Pancreas (tissue), 10 donors: Measurements from ENCODE around the gene UMPS. TPM values are rescaled to one million over a fixed set of nuclear protein-coding genes. Genes with fewer than 3 reads are reported as not detected.

Experiments
- ATAC-seq, 4 donors: fragments of 200-7000 bp; cut with Tn5 transposase; one replicate each; pipeline versions ENCODE4 v1.8.0 to v1.9.1; 2020; ENCODE audit warnings: mild to moderate bottlenecking in 4 of 4, moderate library complexity in 4 of 4
- DNase-seq, 6 donors: peaks; one replicate each; pipeline ENCODE4 v3.0.0-alpha.2; 2020
- FAIRE-seq: peaks from 2 replicates; lab custom pipeline; 2012; peaks lifted over from hg19 to GRCh38; lab: Jason Lieb, UNC
- H3K27ac ChIP-seq, 4 donors: fragments of 200-600 bp; sonication (generic); 1 replicate in 3 of 4; 2 replicates in 1 of 4; pipeline versions ENCODE4 v1.5.0 to v1.8.0; 2020
- H3K27me3 ChIP-seq, 4 donors: fragments of 200-600 bp; one replicate each; pipeline ENCODE4 v1.8.0; 2021
- H3K36me3 ChIP-seq, 3 donors: fragments of 200-600 bp; sonication (generic) in 1 of 3; one replicate each; pipeline versions ENCODE4 v1.5.0 to v1.8.0; 2020 to 2021
- H3K4me1 ChIP-seq, 3 donors: fragments of 200-600 bp; one replicate each; pipeline ENCODE4 v1.8.0; 2021
- H3K4me3 ChIP-seq, 4 donors: fragments of 200-600 bp; sonication (generic) in 2 of 4; one replicate each; pipeline versions ENCODE4 v1.5.0 to v1.8.0; 2020 to 2021
- H3K9me3 ChIP-seq, 4 donors: fragments of 200-600 bp; one replicate each; pipeline ENCODE4 v1.8.0; 2021
- WGBS, 2 donors: extraction: QIAGEN DNeasy Blood & Tissue Kit; methylation state at CpG; one replicate each; pipeline ENCODE4 v1.1.7; 2013; 5-methylcytosine and 5-hydroxymethylcytosine counted together
- intact Hi-C, 3 donors: fragments of 100-400 bp; cut with DNase I; formaldehyde crosslinking; loops; one replicate each; pipeline versions ENCODE4 v1.11.1 to v1.14.2; 2022
- polyA plus RNA-seq, 2 donors: library from polyadenylated mRNA; stranded (reverse); fragments of 200-250 nt; gene quantifications; one replicate each; pipeline ENCODE4 v1.2.3, GENCODE V29; 2013
- total RNA-seq, 6 donors: library from RNA; stranded (reverse); fragmentation: NEBNext Ultra II Directional in 4 of 6; extraction: Animal tissue kit (Norgen Biotek cat#: 25700) in 4 of 6; gene quantifications; one replicate each; pipeline versions ENCODE4 v1.2.1 to v1.2.4, GENCODE V29; 2021 to 2023
- TF ChIP-seq, protein P1 (sequence below), 4 donors: fragments of 200-600 bp; sonication (generic) in 3 of 4; IDR thresholded peaks; one replicate each; pipeline versions ENCODE4 v1.5.0 to v1.8.0; 2021; ENCODE audit warnings: antibody characterized with exemption in 4 of 4
- donor health status: healthy with polysubstance abuse.
- donor health status: DM: no; HTN: no; CAD: no; lungs with moderate emphysema.
- donor health status: DM: no; HTN: no; CAD: no.
- donor health status: control.
- donor health status: control.
- donor health status: Bipolar disorder and iron deficiency.
- donor health status: DM: yes; HTN: yes; CAD: no.
- donor health status: DM: no; HTN: no; CAD: no.
- donor health status: DM: no; HTN: no; CAD: no.
- donor health status: DM: yes; HTN: yes; CAD: no.

The UMPS gene
- total and polyA plus RNA-seq, 8 donors = 6.6 to 20.1 (median 11.1) TPM

DNA sequence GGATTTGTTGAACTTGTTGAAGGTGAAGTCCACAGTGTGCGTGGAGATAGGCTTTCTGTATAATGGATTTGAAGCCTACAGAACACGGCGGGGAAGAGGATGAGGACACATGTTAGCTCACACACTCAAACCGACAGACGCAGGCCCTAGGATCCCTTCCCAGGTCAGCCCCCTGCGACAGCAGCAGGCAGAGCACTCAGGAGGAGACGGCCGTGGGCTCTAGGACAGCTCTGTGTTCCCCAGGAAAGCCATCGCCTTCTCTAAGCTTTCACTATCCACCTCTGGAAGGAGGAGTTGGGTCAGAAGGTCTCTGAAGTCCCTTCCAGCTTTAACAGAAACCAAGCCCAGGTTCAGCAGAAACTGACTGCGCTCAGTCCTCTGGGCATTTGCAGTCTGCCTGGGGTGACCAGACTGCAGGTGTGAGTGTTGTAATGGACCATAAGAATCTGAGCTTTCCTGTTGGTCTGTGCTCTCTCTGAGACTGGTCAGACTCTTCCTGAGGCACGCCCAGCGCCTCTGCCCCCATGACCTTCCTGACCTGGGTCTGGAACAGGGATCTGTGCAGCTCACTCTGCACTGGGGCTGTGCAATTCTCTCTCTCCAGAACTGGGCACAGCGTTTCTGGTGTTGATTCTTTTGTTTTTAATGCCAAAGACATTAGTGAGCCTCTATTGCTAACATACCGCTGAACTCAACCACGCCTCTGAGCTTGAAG is 33.5 kb downstream of the UMPS start:
- no peaks in the 10 kb centered on the region for H3K27me3 ChIP-seq
- intact Hi-C loops = loop anchor here in 1 of 3 donors (2.0 kb wide), 1 partner anchor 137 kb away; no protein-coding TSS in a partner anchor

DNA sequence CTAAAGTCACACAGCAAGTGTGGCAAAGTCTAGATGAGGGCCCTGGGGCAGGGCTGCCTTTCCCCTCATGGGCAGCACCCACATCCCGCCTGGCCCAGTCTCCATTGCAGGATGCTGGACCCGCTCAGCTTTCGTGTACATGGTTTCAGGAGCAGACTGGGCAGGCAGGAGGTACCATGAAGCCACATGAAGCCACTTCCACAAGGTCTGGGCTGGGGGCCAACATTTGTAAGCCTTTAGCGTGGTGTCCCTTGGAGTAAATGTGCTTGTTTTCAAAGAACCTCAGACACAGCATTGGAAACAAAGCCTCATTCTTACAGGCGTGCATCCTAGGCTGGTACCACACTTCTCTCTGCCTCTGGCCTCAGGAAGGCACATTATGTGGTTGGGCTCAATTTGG is 34.5 kb downstream of the UMPS start:
- WGBS, 2 donors = 84 to 96% methylated on average over 5 of the region's 5 CpGs
- Histone ChIP-seq H3K27me3 (no peaks in the 10 kb centered on the region), H3K4me3 (no peak overlapping the region), H3K9me3 (no peaks in the 10 kb centered on the region), H3K27ac (no peak overlapping the region), H3K4me1 (peaks cover 0 to 9% (median 0%) of the 10 kb centered on the region in 3 donors), H3K36me3 (peaks cover 0 to 34% (median 3%) of the 10 kb centered on the region in 3 donors)
- no peak for FAIRE-seq
- TF ChIP-seq, protein P1, sequence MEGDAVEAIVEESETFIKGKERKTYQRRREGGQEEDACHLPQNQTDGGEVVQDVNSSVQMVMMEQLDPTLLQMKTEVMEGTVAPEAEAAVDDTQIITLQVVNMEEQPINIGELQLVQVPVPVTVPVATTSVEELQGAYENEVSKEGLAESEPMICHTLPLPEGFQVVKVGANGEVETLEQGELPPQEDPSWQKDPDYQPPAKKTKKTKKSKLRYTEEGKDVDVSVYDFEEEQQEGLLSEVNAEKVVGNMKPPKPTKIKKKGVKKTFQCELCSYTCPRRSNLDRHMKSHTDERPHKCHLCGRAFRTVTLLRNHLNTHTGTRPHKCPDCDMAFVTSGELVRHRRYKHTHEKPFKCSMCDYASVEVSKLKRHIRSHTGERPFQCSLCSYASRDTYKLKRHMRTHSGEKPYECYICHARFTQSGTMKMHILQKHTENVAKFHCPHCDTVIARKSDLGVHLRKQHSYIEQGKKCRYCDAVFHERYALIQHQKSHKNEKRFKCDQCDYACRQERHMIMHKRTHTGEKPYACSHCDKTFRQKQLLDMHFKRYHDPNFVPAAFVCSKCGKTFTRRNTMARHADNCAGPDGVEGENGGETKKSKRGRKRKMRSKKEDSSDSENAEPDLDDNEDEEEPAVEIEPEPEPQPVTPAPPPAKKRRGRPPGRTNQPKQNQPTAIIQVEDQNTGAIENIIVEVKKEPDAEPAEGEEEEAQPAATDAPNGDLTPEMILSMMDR (IDR thresholded peaks at IDR 0.05) = no peak
- DNase-seq = no peak
- intact Hi-C loops = loop anchor here in 1 of 3 donors (5.0 kb wide), 1 partner anchor 138 kb away; no protein-coding TSS in a partner anchor
- no peak for ATAC-seq

More for the DNA sequence above, 33.5 kb downstream of the UMPS start:
- Histone ChIP-seq H3K9me3 (no peaks in the 10 kb centered on the region), H3K4me1 (peaks cover 0 to 9% (median 0%) of the 10 kb centered on the region in 3 donors), H3K27ac (no peak overlapping the region), H3K36me3 (peaks cover 0 to 32% (median 3%) of the 10 kb centered on the region in 3 donors), H3K4me3 (no peak overlapping the region)
- TF ChIP-seq, protein P1 (IDR thresholded peaks at IDR 0.05) = no peak
- WGBS, 2 donors = 92 to 96% methylated on average over 15 of the region's 15 CpGs
- FAIRE-seq = no peak
- DNase-seq = no peak
- no peak for ATAC-seq

DNA sequence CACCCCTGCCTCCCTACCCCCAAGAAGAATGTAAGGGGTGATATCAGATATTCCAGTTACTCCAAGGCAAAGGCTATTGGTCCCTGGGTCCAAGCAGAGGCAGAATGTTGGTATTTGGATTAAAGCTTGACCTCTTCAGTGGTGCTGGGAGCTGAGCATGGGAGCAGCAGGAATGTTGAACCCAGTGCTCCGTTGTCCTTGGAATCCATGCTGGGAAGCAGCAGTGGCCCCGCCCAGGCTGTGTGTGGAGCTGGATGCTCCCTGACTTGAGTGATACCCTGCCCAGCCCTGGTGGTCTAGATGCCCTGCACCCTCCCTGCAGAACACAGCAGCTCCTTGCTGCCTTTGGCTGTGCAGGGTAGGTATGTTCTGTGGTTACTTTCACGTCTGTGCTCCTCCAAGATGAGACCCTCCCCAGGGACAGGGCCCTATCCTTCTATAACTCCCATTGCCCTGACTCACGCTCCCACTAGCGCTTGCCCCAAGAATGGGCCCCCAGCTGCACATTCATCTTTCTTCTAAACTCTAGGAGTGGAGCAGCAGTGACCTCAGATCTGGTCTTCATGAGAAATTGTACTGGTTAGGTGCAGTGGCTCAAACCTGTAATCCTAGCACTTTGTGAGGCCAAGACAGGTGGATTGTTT is 35.1 kb downstream of the UMPS start:
- intact Hi-C loops = loop anchor here in 1 of 3 donors (5.0 kb wide), 1 partner anchor 137 kb away; no protein-coding TSS in a partner anchor
- Histone ChIP-seq H3K9me3 (no peaks in the 10 kb centered on the region), H3K27me3 (no peaks in the 10 kb centered on the region), H3K27ac (no peak overlapping the region), H3K4me3 (no peak overlapping the region), H3K36me3 (peaks cover 0 to 34% (median 3%) of the 10 kb centered on the region in 3 donors), H3K4me1 (peaks cover 0 to 9% (median 0%) of the 10 kb centered on the region in 3 donors)
- 87 to 93% methylated on average over 5 of the region's 5 CpGs for WGBS, 2 donors
- DNase-seq = no peak
- ATAC-seq = no peak
- no peak for FAIRE-seq
- TF ChIP-seq, protein P1 (IDR thresholded peaks at IDR 0.05) = no peak

DNA sequence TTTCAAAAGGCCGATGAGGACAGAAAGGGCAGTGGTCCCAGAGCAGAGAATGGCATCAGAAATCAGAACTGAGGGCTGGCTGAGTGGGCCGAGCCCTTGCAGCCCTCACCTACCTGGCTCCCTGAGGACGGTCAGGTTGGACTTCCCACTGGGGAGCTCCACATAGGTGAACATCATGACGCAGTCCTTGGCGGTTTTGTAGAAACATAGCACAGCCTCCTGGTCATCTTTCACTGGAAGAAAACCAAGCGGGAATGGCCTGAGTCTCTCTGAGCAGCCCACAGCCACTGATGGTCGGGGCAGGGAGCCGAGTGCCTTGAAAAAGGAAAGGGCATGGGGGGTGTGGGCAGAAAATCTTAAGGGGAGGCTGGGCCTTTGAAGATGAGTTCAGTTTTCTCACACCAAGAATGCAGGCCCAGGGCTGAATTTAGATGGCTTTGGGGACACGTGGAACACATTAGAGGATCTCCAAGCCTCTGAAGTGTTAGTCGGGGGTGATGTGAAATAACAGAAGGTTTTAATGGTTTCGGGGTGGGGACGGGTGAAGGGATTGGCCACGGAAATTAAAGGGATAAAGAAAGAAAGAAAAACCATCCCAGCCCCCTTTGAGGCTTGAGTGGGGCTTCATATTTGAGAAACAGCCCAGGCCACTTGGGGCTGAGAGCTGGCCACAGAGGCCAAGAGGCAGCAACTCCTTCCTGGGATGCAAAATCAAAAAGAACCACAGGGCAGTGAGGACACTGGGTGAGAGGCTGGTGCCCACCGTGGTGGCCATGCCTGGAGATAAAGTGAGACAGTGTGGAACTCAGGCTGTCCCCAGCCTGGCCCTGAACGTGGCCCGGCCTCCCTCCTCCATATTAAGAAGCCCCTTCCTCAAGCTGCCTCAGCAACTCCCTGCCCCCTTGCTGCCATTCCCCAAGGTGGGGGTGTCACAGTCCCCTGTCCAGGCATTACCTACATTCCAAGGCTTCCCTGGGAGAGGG is 36.2 kb downstream of the UMPS start:
- WGBS, 2 donors = 87 to 94% methylated on average over 16 of the region's 16 CpGs
- no peak for ATAC-seq
- DNase-seq = no peak
- no peak overlapping the region for H3K27ac ChIP-seq
- H3K9me3 ChIP-seq = no peaks in the 10 kb centered on the region
- H3K4me3 ChIP-seq = no peak overlapping the region
- H3K36me3 ChIP-seq = peaks cover 0 to 34% (median 3%) of the 10 kb centered on the region in 3 donors
- TF ChIP-seq, protein P1 (IDR thresholded peaks at IDR 0.05) = no peak
- no peaks in the 10 kb centered on the region for H3K27me3 ChIP-seq
- intact Hi-C loops = loop anchor here in 1 of 3 donors (5.0 kb wide), 1 partner anchor 136 kb away; no protein-coding TSS in a partner anchor
- FAIRE-seq = no peak
- H3K4me1 ChIP-seq = peaks cover 0 to 8% (median 0%) of the 10 kb centered on the region in 3 donors
